HG02852 (cell line): ENCODE data around the gene STMP1.

ENCODE experiments used
- ATAC-seq: cut with Tn5 transposase; IDR thresholded peaks from one replicate; pipeline ENCODE4 v1.9.1; 2021; ENCODE audit warnings: mild to moderate bottlenecking, moderate library complexity; ENCODE audit not compliant: unreplicated experiment

Gene STMP1

GRCh38 chr7:135693558-135693957 lies 31.2 kb downstream of the STMP1 start:
- ATAC-seq, result no peak

- no peak for ATAC-seq
These were observed 35.1 kb downstream of the STMP1 start for GRCh38 chr7:135697276-135698049.

DNA sequence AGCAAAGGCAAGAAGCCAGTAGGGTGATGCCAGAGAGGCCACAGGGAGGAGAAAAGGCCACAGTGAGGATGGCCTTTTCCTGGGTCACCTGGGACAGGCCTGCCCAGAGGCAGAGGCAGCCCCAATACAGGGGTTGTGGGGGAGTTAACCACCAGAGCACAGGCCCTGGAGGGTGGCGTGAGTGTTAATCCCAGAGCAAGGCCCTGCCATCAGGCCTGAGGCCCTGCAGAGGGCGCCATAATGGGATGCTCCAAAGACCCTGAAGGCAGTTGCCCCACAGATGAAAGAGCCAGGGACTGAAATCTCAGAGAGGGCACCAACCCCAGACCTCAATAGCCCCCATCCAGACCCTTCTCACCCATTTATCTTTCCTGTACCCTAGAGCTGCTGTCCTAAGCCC lies 41.8 kb downstream of the STMP1 start:
- no peak for ATAC-seq

- no peak for ATAC-seq
These were observed 42.4 kb downstream of the STMP1 start for GRCh38 chr7:135704698-135705097.

DNA sequence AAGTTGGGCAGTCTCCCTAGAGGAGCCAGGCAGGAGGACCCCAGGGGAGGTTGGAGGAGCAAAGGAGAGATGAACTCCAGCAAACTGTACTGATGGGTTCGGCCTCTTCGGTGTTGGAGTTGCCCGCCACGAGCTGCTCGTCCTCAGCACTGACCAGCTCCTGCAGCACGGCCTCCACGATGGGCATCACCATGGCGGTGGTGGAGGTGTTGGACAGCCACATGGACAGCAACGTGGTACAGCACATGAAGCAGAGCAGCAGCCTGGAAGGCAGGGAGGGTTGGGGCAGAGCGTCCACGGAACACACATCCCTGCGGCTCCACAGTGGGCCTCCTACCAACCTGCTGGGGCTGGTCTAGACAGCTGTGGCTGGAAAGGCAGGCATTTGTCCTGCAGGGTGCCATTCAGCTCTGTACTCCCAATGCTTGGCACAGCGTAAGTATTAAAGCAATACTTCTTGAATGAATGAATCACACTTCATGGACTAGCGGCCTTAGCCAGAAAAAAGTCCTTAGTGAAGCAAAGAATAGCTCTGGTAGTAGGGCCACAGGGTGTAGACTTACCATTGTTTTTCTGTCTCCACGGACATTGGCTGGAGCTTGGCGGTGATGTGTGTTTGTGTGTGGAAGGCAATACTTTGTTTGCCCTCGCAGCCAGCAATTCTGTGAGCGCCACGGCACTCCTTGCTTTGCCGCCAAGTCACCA lies 43.9 kb downstream of the STMP1 start:
- no peak for ATAC-seq

GRCh38 chr7:135706858-135707569 lies 44.7 kb downstream of the STMP1 start:
- no peak for ATAC-seq

DNA sequence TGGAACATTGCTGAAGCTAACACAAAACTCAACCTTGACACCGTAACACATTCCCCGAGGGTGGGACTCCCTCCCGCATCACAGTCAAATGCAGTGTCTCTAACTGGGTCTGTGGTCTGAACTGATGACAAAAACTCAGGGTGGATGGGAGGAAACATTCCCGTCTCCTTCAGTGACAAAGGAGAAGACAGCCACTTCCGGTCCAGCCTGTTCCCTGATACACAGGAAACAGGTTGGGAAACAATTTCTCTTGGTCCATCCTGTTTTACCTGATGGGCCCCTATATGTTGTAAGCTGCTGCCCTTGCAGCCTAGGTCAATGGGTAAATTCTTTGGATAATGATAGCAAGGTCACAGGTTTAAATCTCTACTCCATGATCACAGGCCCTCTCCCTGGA lies 45.3 kb downstream of the STMP1 start:
- ATAC-seq, result no peak

- ATAC-seq, result no peak
These were observed 45.7 kb downstream of the STMP1 start for GRCh38 chr7:135708041-135708440.

- no peak for ATAC-seq
These were observed 47.2 kb downstream of the STMP1 start for GRCh38 chr7:135709508-135709907.

DNA sequence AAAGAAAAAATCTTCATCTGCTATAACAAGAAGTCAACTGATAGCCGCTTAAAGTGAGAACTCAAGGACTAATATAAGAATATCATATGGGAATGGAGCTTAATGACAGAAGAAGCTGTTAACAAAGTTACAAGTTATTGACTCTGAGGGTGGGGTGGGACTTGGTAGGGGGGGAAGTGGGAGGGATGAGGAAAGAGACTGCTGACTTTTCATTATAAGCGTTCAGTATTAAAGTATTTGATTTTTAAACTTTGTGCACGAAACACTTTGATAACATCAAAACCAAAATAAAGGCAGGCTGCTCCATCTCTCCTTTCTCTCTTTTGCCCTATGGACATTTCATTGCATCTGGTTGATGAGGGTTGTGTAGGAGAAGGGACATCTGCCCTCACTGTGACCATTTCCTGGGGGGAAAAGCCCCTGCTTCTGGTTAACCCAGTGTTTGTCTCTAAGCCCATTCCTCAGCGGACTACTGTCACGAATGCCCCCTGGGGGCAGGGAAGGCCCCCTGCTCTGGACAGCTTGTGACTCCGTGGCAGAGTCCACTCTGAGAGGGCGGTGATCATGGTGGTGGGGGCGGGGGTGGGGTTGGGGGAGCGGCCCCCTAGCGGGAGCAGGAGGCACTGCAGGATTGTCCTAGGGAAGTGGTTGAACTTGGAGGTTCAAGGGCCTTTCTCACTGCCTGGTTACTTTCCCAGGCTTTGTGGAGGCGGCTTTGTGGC lies 48.3 kb downstream of the STMP1 start:
- ATAC-seq, result no peak

GRCh38 chr7:135711139-135711469 lies 48.8 kb downstream of the STMP1 start:
- no peak for ATAC-seq

DNA sequence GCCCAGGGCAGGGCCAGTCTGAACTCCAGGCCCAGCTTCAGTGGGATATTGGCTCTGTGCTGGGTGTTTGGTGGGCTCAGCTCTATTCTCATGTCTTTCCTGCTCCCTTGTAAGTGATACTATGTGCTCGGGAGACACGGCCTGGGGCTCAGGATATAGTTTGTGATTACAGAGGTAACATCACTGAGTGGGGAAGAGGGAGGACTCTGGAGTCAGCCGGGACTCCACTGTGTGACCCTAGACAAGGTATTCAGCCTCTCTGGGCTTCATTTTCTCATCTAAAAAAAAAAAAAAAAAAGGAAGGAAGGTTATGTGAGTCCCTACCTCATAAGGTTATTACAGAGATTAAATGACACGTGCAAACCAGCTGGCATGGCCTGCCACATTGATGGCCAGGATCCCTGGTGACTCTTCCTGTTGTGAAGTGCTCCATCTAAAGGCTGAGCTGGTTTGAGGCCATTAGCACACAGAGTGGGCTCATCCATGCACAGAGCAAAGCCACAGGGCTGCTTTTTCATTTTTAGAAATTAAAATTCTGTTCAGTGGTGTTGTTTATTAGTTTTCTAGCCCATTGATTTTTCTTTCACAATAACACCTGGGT lies 50.0 kb downstream of the STMP1 start:
- ATAC-seq, result no peak

DNA sequence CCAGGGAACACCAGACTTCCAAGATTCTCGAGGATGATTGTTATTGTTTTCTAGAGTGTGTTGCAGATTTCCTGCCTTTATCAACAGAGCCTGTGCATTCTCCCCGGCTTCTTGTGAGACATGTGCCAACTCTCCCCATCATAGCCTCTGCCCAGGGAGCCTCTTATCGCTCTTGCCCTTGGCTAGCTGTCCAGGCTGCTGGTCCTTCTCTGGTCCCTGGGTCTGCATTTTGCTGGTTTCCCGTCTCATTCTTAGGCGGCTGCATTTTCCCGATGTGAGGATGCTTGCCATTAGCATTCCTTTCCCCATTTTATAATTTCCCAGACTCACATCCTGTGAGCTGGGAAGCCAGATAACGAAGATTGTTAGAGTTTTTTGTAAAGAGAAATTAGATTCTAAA lies 50.5 kb downstream of the STMP1 start:
- ATAC-seq, result no peak

DNA sequence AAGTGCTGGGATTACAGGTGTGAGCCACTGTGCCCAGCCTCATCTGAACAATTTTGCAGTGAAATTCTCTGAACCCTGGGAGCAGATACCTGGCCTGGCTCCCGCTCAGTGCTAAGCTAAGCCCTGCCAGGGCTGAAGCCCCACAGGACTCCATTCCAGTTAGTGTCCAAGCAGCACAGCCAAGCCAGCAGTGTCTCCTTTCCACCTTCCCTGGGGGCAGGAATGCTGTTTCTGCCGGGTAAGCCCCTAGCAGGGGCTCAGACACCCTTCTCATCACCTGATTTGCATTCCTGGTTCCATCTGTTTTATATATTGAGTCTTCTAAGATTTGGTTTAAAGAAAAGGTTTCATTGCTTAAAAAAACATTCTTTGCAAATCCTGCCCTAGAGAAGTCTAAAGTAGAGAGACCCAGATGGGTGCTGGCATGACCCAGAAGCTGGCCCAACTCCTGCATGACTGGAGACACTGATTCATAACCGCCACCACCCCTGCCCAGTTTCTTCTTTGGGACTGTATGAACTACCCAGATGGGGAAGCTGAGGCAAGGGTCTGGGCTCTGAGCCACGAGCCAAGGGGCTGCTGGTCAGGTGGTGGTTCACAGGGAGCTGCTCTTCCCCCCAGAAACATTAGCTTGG lies 51.6 kb downstream of the STMP1 start:
- no peak for ATAC-seq

GRCh38 chr7:135714534-135715009 lies 52.3 kb downstream of the STMP1 start:
- no peak for ATAC-seq

DNA sequence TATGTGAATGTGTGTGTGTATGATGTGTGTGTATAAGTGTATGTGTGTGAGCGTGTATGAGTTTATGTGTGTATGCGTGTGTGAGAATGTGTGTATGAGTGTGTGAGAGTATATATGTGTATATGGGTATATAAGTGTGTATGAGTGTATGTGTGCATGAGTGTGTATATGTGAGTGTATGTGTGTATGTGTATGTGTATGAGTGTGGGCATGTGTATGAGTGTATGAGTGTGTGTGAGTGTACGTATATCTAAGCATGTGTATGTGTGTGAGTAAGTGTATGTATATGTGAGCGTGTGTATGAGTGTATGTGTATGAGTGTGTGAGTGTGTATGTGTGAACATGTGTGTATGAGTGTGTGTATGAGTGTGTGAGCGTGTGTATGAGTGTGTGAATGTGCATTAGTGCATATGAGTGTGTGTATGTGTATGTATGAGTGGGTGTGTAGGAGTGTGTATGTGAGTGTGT lies 52.8 kb downstream of the STMP1 start:
- ATAC-seq, result no peak

DNA sequence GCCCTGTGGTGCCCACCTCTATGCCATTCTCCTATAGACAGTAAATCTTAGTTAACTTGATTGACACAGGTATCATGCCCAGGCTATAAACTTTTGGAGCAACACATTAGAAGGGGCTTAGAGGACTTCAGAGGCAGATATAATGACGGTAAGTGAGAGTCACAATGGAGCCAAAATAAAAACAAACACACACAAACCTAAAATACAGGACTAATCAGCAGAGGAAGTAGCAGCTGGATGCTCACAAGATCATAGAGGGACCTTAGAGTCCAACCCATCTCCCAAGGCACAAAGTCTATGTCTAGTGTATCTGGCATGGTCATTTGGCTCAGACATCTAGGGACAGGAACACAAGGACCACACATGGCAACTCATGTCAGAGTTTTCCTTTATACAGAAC lies 53.4 kb downstream of the STMP1 start:
- no peak for ATAC-seq

DNA sequence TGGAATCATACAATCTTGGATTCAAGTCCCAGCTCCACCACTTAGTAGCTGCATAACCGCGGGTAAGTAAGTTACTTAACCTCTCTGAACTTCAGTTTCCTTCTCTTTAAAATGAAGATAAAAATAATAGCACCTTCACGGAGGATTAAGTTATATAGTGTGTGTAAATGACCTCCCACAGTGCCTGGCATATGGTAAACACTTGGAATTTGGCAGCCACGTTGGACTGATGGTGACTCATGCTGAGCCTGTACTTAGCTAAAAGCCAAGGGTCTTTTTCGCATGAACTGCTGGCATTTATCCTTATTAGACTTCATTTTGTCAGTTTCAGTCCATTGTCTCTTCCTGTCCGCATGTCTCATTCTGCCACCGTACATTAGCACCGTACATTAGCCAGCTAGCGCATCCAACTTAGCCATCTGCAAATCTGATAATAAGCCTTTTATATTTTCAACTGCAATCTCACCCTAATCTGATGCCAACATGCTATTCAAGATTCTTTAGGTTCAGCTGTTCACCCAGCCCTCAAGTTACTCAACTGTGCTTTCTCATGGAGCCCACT lies 54.4 kb downstream of the STMP1 start:
- no peak for ATAC-seq

DNA sequence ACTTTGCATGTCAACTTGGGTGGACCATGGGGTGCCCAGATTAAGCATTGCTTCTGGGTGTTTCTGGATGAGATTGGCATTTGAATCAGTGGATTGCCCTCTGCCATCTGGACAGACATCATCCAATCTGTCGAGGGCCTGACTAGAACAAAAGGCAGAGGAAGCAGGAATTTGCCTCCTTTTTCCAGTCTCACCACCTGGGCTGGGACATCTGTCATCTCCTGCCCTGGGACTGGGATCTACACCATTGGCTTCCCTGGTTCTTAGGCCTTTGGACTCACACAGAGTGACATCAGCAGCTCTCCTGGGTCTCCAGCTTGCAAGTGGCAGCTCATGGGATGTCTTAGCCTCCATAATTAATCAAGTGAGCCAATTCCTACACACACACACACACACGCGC lies 55.4 kb downstream of the STMP1 start:
- ATAC-seq, result no peak

GRCh38 chr7:135718219-135718618 lies 55.9 kb downstream of the STMP1 start:
- no peak for ATAC-seq
